Calu3 (cell line): ENCODE measurements around the gene CYB561D2. TPM values are rescaled to one million over a fixed set of nuclear protein-coding genes. Genes with fewer than 3 reads are reported as not detected.

ENCODE experiments used
- BruUV-seq: library from RNA; stranded (reverse); fragments of 400-500 nt; replicated peaks from 2 replicates; lab custom pipeline; 2021; lab: Mats Ljungman, UMichigan
- CTCF ChIA-PET: fragments of 300-600 bp; sonication (Branson Sonifier 250); formaldehyde crosslinking; loops from one replicate; lab custom pipeline; 2022; ENCODE audit warnings: antibody characterized with exemption; lab: Charles Lee
- DNase-seq: peaks from one replicate; pipeline ENCODE4 v3.0.0; 2022
- H3K27ac Mint-ChIP-seq: one replicate; pipeline ENCODE4 v1.8.0; 2022; ENCODE audit warnings: mixed read lengths; ENCODE audit not compliant: unreplicated experiment
- H3K27me3 Mint-ChIP-seq: one replicate; pipeline ENCODE4 v1.8.0; 2022; ENCODE audit warnings: mixed read lengths; ENCODE audit not compliant: unreplicated experiment
- H3K36me3 Mint-ChIP-seq: one replicate; pipeline ENCODE4 v1.8.0; 2022; ENCODE audit warnings: mild to moderate bottlenecking, moderate library complexity, mixed read lengths; ENCODE audit not compliant: insufficient read depth, unreplicated experiment
- H3K4me1 Mint-ChIP-seq: one replicate; pipeline ENCODE4 v1.8.0; 2022; ENCODE audit warnings: mild to moderate bottlenecking, low read depth, mixed read lengths; ENCODE audit not compliant: unreplicated experiment
- H3K4me3 Mint-ChIP-seq: one replicate; pipeline ENCODE4 v1.8.0; 2022; ENCODE audit warnings: mild to moderate bottlenecking, low read depth, moderate library complexity, mixed read lengths; ENCODE audit not compliant: unreplicated experiment
- H3K9me3 Mint-ChIP-seq: one replicate; pipeline ENCODE4 v1.8.0; 2022; ENCODE audit warnings: low read depth, mixed read lengths; ENCODE audit not compliant: unreplicated experiment
- intact Hi-C: fragments of 100-400 bp; cut with micrococcal nuclease; formaldehyde crosslinking; loops from one replicate; pipeline ENCODE4 v1.10.0; 2022; ENCODE audit not compliant: unreplicated experiment
- total RNA-seq: library from RNA; stranded (reverse); gene quantifications from 2 replicates; pipeline ENCODE4 v1.2.3, GENCODE V29; 2022
- TF ChIP-seq, protein P1 (sequence below): fragments of 200-600 bp; IDR thresholded peaks from one replicate; pipeline ENCODE4 v1.8.0; 2022; ENCODE audit warnings: antibody characterized with exemption; ENCODE audit not compliant: unreplicated experiment

Gene CYB561D2
- total RNA-seq, 1 experiment from 2014 or later = 19.4 TPM

DNA sequence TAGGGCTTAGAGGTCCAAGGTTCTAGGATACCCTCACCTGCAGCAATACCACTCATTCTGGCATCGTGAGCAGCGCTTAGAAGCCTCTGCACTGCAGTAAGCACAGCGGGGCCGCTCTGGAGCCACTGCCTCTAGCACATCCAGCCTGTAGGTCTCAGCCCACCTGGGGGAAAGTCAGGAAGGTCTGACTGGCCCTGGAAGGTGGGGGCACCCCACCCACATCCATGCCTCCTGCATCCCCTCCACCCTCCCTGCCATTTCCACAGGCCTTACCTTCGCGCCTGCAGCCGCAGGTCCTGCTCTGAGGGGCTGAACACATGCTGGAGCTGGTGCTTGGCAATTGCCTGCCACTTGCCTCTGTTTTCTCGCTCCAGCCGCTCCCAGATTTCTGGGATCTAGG lies 9.1 kb upstream of the CYB561D2 start:
- intact Hi-C loops = no loop called here
- Mint-ChIP-seq H3K4me1 (peaks cover 20% of the 10 kb centered on the region), H3K36me3 (peaks cover 29% of the 10 kb centered on the region), H3K27me3 (peaks cover 31% of the 10 kb centered on the region), H3K9me3 (no peaks in the 10 kb centered on the region), H3K4me3 (no peak overlapping the region), H3K27ac (no peak overlapping the region)
- no TSS peak for BruUV-seq
- DNase-seq = no peak
- CTCF ChIA-PET = interaction anchor here (0.6 kb wide), 1 partner anchor 60 kb away, joined by 5 read pairs; no protein-coding TSS in a partner anchor
- TF ChIP-seq, protein P1, sequence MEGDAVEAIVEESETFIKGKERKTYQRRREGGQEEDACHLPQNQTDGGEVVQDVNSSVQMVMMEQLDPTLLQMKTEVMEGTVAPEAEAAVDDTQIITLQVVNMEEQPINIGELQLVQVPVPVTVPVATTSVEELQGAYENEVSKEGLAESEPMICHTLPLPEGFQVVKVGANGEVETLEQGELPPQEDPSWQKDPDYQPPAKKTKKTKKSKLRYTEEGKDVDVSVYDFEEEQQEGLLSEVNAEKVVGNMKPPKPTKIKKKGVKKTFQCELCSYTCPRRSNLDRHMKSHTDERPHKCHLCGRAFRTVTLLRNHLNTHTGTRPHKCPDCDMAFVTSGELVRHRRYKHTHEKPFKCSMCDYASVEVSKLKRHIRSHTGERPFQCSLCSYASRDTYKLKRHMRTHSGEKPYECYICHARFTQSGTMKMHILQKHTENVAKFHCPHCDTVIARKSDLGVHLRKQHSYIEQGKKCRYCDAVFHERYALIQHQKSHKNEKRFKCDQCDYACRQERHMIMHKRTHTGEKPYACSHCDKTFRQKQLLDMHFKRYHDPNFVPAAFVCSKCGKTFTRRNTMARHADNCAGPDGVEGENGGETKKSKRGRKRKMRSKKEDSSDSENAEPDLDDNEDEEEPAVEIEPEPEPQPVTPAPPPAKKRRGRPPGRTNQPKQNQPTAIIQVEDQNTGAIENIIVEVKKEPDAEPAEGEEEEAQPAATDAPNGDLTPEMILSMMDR = no peak

DNA sequence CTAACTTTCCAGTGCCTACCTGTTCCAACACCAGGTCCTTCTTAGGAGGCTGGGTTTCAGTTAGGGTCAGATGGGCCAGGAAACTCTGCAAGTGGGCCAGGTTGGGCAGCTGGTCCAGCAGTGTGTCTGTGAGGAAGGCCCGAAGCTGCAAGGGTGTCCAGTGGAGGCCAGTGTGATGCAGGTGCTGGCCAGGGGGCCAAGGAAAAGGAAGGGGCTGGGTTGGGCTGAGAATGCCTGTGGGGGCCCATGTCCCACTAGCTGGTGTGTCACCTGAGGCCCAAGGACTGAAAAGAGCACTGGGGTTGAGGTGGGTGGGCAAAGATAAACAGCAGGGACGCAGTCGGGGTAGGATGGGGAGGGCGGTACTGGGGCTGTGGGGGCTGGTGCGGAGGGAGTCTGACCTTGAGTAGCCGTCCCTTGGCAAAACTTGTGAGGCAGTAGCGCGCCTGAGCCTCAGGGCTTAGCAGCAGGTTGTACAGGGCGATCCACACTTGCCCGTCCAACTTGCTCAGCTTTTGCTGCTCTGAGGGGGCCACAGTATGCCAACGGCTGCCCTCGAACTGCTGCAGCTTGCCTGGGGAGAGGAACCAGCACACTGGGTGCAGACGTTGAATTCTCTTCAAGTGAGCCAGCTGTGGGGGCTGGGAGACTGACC lies 8.5 kb upstream of the CYB561D2 start:
- Mint-ChIP-seq H3K36me3 (peaks cover 23% of the 10 kb centered on the region), H3K4me1 (peaks cover 20% of the 10 kb centered on the region), H3K27ac (no peak overlapping the region), H3K4me3 (no peak overlapping the region), H3K9me3 (no peaks in the 10 kb centered on the region), H3K27me3 (peaks cover 31% of the 10 kb centered on the region)
- DNase-seq = no peak
- CTCF ChIA-PET = interaction anchor here (0.5 kb wide), 1 partner anchor 151 kb away, joined by 5 read pairs; no protein-coding TSS in a partner anchor
- TF ChIP-seq, protein P1 = no peak
- BruUV-seq = no TSS peak
- intact Hi-C loops = no loop called here

DNA sequence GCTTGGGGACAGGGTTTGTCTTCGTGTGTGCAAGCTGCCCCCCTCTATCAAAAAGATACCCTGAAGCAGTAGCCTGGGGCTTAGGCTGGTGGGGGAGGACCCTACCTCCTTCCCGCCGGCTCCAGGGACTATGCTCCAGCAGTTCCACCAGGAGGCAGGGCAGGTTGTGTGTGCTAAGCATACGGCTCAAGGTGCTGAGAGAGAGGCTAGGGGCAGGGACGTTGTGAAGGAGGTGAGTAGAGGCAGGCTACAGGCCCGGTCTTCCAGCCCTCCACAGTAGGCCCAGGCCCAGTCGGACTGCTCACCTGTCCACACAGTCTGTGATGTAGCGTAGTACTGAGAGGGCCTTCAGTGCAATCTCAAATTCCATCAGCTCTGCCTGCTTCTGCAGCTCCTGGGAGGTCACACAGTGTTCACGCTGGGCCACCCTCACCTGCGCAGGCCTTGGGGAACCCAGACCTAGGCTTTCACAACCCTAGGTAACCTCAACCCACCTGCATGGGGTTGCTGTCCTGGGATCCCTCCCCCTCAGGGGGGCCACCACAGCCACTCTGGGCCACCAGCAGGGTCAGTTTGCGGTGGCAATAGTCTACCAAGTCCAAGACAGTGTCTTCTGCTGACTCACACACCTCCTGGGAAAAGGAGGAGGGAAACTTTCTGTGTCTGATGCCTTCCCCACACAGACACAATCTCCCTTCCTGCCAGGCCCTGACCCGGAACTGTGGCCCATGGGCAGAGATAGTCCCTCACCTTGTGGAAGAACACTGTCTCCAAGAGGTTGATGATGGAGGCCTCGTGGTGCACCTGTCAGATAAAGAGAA lies 7.6 kb upstream of the CYB561D2 start:
- Mint-ChIP-seq H3K4me3 (no peak overlapping the region), H3K27ac (no peak overlapping the region), H3K9me3 (no peaks in the 10 kb centered on the region), H3K36me3 (peaks cover 17% of the 10 kb centered on the region), H3K4me1 (peaks cover 20% of the 10 kb centered on the region), H3K27me3 (peaks cover 31% of the 10 kb centered on the region)
- intact Hi-C loops = no loop called here
- DNase-seq = no peak
- CTCF ChIA-PET = no interaction called here
- no TSS peak for BruUV-seq
- TF ChIP-seq, protein P1 = no peak

DNA sequence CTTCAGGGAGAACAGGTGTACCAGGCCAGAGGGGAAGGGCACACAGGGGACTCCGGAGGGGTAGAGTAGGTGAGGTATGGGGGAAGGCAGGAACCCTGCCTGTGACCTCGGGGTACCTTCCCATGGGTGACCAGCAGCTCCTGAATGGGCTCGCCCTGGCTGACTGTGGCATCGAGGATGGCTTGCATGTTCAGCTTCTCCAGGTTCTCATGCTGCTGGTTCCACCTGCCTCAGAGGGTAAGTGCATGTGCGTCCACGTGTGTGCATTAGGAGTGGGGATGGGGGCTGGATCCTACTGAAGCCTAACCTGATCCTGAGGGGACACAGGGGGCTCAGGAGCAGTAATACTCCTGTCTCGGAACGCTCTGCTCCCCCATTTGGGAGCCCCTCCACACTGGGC lies 5.7 kb upstream of the CYB561D2 start:
- Mint-ChIP-seq H3K36me3 (peaks cover 7% of the 10 kb centered on the region), H3K4me1 (peaks cover 13% of the 10 kb centered on the region), H3K27me3 (peaks cover 18% of the 10 kb centered on the region), H3K4me3 (no peak overlapping the region), H3K9me3 (no peaks in the 10 kb centered on the region), H3K27ac (no peak overlapping the region)
- CTCF ChIA-PET = interaction anchor here (0.8 kb wide), 1 partner anchor 8 kb away, joined by 3 read pairs; no protein-coding TSS in a partner anchor
- no peak for DNase-seq
- BruUV-seq = no TSS peak
- TF ChIP-seq, protein P1 = no peak
- intact Hi-C loops = loop anchor here (5.0 kb wide), 3 partner anchors 82 to 267 kb away; partner anchors contain the start of gene CISH
